Keratinocyte (primary cell): ENCODE data around the gene CACNA1C. TPM values are rescaled to one million over a fixed set of nuclear protein-coding genes. Genes with fewer than 3 reads are reported as not detected.

Source experiments
- DNase-seq: peaks from one replicate; pipeline ENCODE4 v3.0.0-alpha.2; 2011; ENCODE audit warnings: low read depth, missing footprints, low spot score
- FAIRE-seq: peaks from 2 replicates; lab custom pipeline; 2011; peaks lifted over from hg19 to GRCh38; lab: Jason Lieb, UNC
- H2AFZ ChIP-seq: 2 replicates; pipeline ENCODE4 v1.6.0; 2012; ENCODE audit warnings: low read length, control low read depth, inconsistent platforms; ENCODE audit not compliant: control insufficient read depth
- H3K27ac ChIP-seq: 2 replicates; pipeline ENCODE4 v1.5.1; 2011; ENCODE audit warnings: low read length; ENCODE audit not compliant: control insufficient read depth, insufficient read depth
- H3K27me3 ChIP-seq: 3 replicates; pipeline ENCODE4 v1.6.0; 2011; ENCODE audit warnings: low read length; ENCODE audit not compliant: control insufficient read depth, insufficient read depth; ENCODE audit errors: extremely low read depth
- H3K36me3 ChIP-seq, 2 experiments: 2 replicates in 1 of 2; 3 replicates in 1 of 2; pipeline ENCODE4 v1.5.1; 2011; ENCODE audit warnings: low read length in 2 of 2, mild to moderate bottlenecking in 1 of 2; ENCODE audit not compliant: control insufficient read depth in 2 of 2, insufficient read depth in 2 of 2; ENCODE audit errors: extremely low read depth in 1 of 2
- H3K4me1 ChIP-seq: 3 replicates; pipeline ENCODE4 v1.5.1; 2011; ENCODE audit warnings: low read length; ENCODE audit not compliant: control insufficient read depth, insufficient read depth; ENCODE audit errors: extremely low read depth
- H3K4me2 ChIP-seq: 3 replicates; pipeline ENCODE4 v1.6.0; 2011; ENCODE audit warnings: low read depth, low read length; ENCODE audit not compliant: control insufficient read depth, insufficient read depth; ENCODE audit errors: extremely low read depth
- H3K4me3 ChIP-seq, 3 experiments: fragments of 200-600 bp in 1 of 3; sonication (generic) in 1 of 3; 2 replicates in 2 of 3; 3 replicates in 1 of 3; pipeline ENCODE4 v1.5.1; 2011 to 2016; ENCODE audit warnings: low read length in 3 of 3, mild to moderate bottlenecking in 3 of 3, control low read depth in 2 of 3, inconsistent platforms in 1 of 3, low read depth in 1 of 3, mixed read lengths in 1 of 3, mixed run types in 1 of 3, moderate library complexity in 1 of 3; ENCODE audit not compliant: control insufficient read depth in 2 of 3, insufficient read depth in 2 of 3; ENCODE audit errors: extremely low read depth in 1 of 3
- H3K79me2 ChIP-seq: 2 replicates; pipeline ENCODE4 v1.6.0; 2012; ENCODE audit warnings: low read length; ENCODE audit not compliant: control insufficient read depth, insufficient read depth
- H3K9ac ChIP-seq: 3 replicates; pipeline ENCODE4 v1.6.0; 2011; ENCODE audit warnings: low read length; ENCODE audit not compliant: control insufficient read depth, insufficient read depth; ENCODE audit errors: extremely low read depth
- H3K9me1 ChIP-seq: 3 replicates; pipeline ENCODE4 v1.6.0; 2011; ENCODE audit warnings: low read length; ENCODE audit not compliant: control insufficient read depth, insufficient read depth; ENCODE audit errors: extremely low read depth
- H3K9me3 ChIP-seq: 2 replicates; pipeline ENCODE4 v1.5.1; 2012; ENCODE audit warnings: low read depth, low read length; ENCODE audit not compliant: control insufficient read depth
- H4K20me1 ChIP-seq: 3 replicates; pipeline ENCODE4 v1.6.0; 2011; ENCODE audit warnings: low read length; ENCODE audit not compliant: control insufficient read depth, insufficient read depth; ENCODE audit errors: extremely low read depth
- CTCF ChIP-seq, 3 experiments: IDR thresholded peaks in 1 of 3; conservative IDR thresholded peaks in 1 of 3; optimal IDR thresholded peaks in 1 of 3; 2 replicates in 2 of 3; 3 replicates in 1 of 3; pipeline versions ENCODE3 to v1.5.1; 2011; ENCODE audit warnings: low read length in 3 of 3, mild to moderate bottlenecking in 3 of 3, moderate library complexity in 2 of 3, control low read depth in 1 of 3, inconsistent platforms in 1 of 3; ENCODE audit not compliant: insufficient read depth in 2 of 3; ENCODE audit errors: extremely low read depth in 1 of 3
- EZH2 ChIP-seq: IDR thresholded peaks from one replicate; pipeline ENCODE4 v1.6.1; 2012; ENCODE audit warnings: inconsistent platforms, mild to moderate bottlenecking, low read length, moderate library complexity
- dilution Hi-C: fragments of 300-500 bp; cut with MboI; formaldehyde crosslinking; loops from one replicate; pipeline ENCODE4 v1.7.0; 2020; ENCODE audit warnings: low sequenced_read_pairs; ENCODE audit not compliant: extremely low pct_ligation_motif_present
- polyA plus RNA-seq, 5 experiments: library from polyadenylated mRNA; depleted of rRNA in 3 of 5; stranded (reverse) in 3 of 5; stranded (forward) in 1 of 5; unstranded in 1 of 5; fragments of >200 nt; gene quantifications; 1 replicate in 1 of 5; 2 replicates in 3 of 5; 3 replicates in 1 of 5; pipeline versions ENCODE4 v1.2.1 to v1.2.3, GENCODE V29; 2011 to 2012; ENCODE audit warnings: missing spikeins in 2 of 5, low read depth in 1 of 5, low replicate concordance in 1 of 5

CACNA1C gene
- polyA plus RNA-seq, 1 donor (not counting 4 experiments of a cell fraction or from before 2014, with no cell fraction given), result not detected

- H3K27me3 ChIP-seq, result no peaks in the 10 kb centered on the region
- H3K36me3 ChIP-seq, result no peaks in the 10 kb centered on the region
- H3K4me1 ChIP-seq, result no peaks in the 10 kb centered on the region
- H3K27ac ChIP-seq, result no peak overlapping the region
- no peak for DNase-seq
- H4K20me1 ChIP-seq, result no peaks in the 10 kb centered on the region
- no peak overlapping the region for H3K4me2 ChIP-seq
- TF ChIP-seq CTCF (optimal IDR thresholded peaks at IDR 0.05 in 1 of 3, IDR thresholded peaks at IDR 0.05 in 1 of 3, conservative IDR thresholded peaks at IDR 0.05 in 1 of 3; ENCODE audit: extremely low read depth in 1 of 3, insufficient read depth in 2 of 3, low read length in 3 of 3), result no peak
- TF ChIP-seq EZH2, result no peak
- no peaks in the 10 kb centered on the region for H3K79me2 ChIP-seq
- H2AFZ ChIP-seq, result no peak overlapping the region
- FAIRE-seq, result no peak
- no peak overlapping the region for H3K9ac ChIP-seq
- no peaks in the 10 kb centered on the region for H3K9me1 ChIP-seq
- dilution Hi-C loops, result no loop called here
- H3K9me3 ChIP-seq, result peaks cover 2% of the 10 kb centered on the region
- no peak overlapping the region for H3K4me3 ChIP-seq
Observed at GRCh38 chr12:2453076-2453760, 400.4 kb downstream of the CACNA1C start.

- H4K20me1 ChIP-seq, result no peaks in the 10 kb centered on the region
- no peak overlapping the region for H3K4me3 ChIP-seq
- TF ChIP-seq EZH2, result no peak
- TF ChIP-seq CTCF (optimal IDR thresholded peaks at IDR 0.05 in 1 of 3, IDR thresholded peaks at IDR 0.05 in 1 of 3, conservative IDR thresholded peaks at IDR 0.05 in 1 of 3; ENCODE audit: extremely low read depth in 1 of 3, insufficient read depth in 2 of 3, low read length in 3 of 3), result no peak
- dilution Hi-C loops, result no loop called here
- peaks cover 2% of the 10 kb centered on the region for H3K9me3 ChIP-seq
- FAIRE-seq (no peak), DNase-seq (no peak)
- no peak overlapping the region for H3K27ac ChIP-seq
- no peak overlapping the region for H2AFZ ChIP-seq
- no peaks in the 10 kb centered on the region for H3K36me3 ChIP-seq
- no peaks in the 10 kb centered on the region for H3K9me1 ChIP-seq
- no peak overlapping the region for H3K9ac ChIP-seq
- H3K27me3 ChIP-seq, result no peaks in the 10 kb centered on the region
- H3K79me2 ChIP-seq, result no peaks in the 10 kb centered on the region
- no peaks in the 10 kb centered on the region for H3K4me1 ChIP-seq
- no peak overlapping the region for H3K4me2 ChIP-seq
Observed at GRCh38 chr12:2453761-2454090, 400.9 kb downstream of the CACNA1C start.
